ENCODE measurements around the gene SYNGR2.

The SYNGR2 gene

DNA sequence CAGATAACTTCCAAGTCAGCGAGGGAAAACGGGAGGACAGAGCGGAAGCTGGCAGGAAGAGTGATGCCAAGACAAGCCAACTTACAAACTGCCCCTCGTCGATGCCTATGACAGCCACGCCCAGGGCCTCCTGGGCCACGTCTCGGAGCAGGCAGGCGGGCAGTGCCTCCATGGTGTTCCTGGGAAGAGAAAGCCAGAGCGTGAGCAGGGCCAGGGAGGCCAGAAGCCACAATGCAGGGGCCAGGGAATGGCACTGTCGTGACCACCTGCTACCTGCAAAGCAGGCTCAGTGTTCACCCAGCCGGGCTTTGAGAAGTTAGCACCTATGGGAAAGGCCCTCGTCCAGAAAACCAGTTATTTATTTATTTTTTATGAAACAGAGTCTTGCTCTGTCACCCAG is 14.1 kb downstream of the SYNGR2 start:
- H3K36me3 ChIP-seq = peaks cover 77% of the 10 kb centered on the region
- H3K4me2 ChIP-seq = no peak overlapping the region
- H3K4me1 ChIP-seq = peaks cover 76% of the 10 kb centered on the region
- no peaks in the 10 kb centered on the region for H3K9me3 ChIP-seq
- H3K9ac ChIP-seq = no peak overlapping the region; the same call in 1 of the 2 replicates
- no peak overlapping the region for H3K27ac ChIP-seq
- H3K27me3 ChIP-seq = no peaks in the 10 kb centered on the region
- H4K20me1 ChIP-seq = no peaks in the 10 kb centered on the region
- H3K4me3 ChIP-seq = no peak overlapping the region
- no peak for TF ChIP-seq Cebpa-rat (IDR thresholded peaks at IDR 0.05)

DNA sequence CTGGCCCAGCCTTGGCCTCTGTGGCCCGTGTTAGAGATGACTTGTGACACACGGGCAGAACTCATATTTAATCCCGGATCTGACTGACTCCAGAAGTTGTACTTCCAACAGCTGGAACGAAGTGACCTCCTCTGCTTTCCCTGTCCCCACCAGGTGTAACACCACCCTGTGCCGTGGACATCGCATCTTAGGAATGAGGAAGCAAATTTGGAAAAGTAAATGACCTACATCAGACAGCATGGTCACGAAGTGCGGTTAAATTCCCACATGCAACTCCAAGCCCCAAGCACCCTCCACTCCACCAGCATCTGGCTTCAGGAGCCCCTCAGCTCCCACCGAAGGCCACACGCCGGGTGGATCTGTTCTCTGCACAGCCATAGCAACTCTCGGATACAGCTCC is 15.5 kb downstream of the SYNGR2 start:
- Histone ChIP-seq H3K4me1 (peaks cover 88% of the 10 kb centered on the region), H3K36me3 (peaks cover 64% of the 10 kb centered on the region), H4K20me1 (no peaks in the 10 kb centered on the region), H3K4me3 (no peak overlapping the region), H3K4me2 (peak overlapping the region; percentile 86; the same call in 1 of the 2 replicates), H3K9ac (peak overlapping the region; percentile 46; the same call in 1 of the 2 replicates), H3K27me3 (no peaks in the 10 kb centered on the region), H3K27ac (0 out of 2 replicates have a peak overlapping the region, but pooled peaks have one; percentile 38), H3K9me3 (no peaks in the 10 kb centered on the region)
- no peak for TF ChIP-seq Cebpa-rat (IDR thresholded peaks at IDR 0.05)

DNA sequence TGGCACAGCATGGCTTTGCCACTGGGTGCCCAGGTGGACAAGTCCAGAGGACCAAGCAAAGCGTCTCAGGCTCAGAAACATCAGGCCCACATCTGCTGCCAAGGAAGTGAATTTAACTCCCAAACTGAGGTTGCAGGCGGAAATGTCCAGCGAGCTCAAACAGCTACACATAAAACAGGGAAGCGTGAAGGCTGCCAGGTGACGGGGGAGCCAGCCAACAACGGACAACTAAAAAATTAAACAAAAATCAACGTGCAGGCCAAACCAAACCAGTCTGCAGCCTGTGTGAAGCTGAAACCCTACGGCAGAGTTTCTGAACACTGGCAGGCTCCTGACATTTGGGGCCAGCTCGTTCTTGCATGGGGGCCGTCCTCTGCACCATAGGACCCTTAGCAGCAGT is 16.0 kb downstream of the SYNGR2 start:
- Histone ChIP-seq H3K27ac (no peak overlapping the region), H3K4me2 (peak overlapping the region; percentile 86), H3K27me3 (no peaks in the 10 kb centered on the region), H3K4me1 (peaks cover 88% of the 10 kb centered on the region), H3K4me3 (no peak overlapping the region), H3K9me3 (no peaks in the 10 kb centered on the region), H3K36me3 (peaks cover 63% of the 10 kb centered on the region), H3K9ac (peak overlapping the region; percentile 46; the same call in 1 of the 2 replicates), H4K20me1 (no peaks in the 10 kb centered on the region)
- no peak for TF ChIP-seq Cebpa-rat (IDR thresholded peaks at IDR 0.05)

DNA sequence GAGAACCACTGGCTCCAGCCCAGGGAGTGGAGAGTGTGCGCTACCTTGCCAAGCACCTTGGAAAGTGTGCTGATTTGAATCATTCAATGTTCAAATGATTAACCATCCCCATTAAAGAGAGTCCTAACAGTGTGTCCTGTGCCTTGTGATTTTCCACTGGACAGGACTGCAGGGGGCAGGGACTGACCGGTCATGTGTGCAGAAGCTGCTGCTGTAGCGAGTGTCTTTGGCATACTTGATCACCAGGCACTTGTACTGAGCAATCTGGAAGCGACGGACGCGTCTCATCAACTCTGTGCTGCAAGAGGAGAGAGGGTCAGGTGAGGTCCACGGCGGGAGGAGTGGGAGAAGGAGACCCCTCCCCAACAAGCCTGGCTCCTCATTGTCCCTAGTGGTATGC is 16.5 kb downstream of the SYNGR2 start:
- no peak for TF ChIP-seq Cebpa-rat (IDR thresholded peaks at IDR 0.05)
- Histone ChIP-seq H3K4me3 (no peak overlapping the region), H3K27me3 (no peaks in the 10 kb centered on the region), H3K27ac (no peak overlapping the region), H3K36me3 (peaks cover 63% of the 10 kb centered on the region), H4K20me1 (no peaks in the 10 kb centered on the region), H3K9me3 (no peaks in the 10 kb centered on the region), H3K4me1 (peaks cover 88% of the 10 kb centered on the region), H3K4me2 (peak overlapping the region; percentile 86), H3K9ac (peak overlapping the region; percentile 84; the same call in 1 of the 2 replicates)

DNA sequence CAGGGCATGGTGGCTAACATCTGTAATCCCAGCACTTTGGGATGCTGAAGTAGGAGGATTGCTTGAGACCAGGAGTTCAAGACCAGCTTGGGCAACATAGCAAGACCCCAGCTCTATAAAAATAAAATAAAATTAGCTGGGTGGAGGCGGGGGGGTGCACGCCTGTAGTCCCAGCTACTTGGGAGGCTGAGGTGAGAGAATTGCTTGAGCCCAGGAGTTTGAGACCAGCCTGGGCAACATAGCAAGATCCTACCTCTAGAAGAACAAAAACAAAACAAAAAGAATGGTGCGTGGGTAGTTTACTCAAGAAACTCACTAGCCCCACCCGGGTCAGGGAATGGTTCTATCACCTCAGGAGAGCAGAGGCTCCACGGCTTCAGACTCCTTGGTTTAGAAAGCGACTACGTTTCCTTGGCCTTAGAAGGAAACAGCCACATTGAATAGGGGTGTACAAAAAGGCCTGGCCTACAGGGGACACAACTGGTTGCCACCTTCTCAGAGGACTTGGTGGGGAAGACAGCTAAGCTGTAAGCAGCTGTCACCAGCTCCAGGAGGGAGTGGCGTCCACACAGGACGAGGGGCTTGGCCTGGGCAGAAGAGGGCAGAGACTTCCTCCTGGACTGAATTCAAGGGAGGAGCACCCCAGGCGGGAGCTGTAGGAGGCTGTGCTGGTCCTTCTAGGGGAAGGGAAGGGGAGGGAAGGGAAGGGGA is 17.8 kb downstream of the SYNGR2 start:
- H3K4me2 ChIP-seq = peak overlapping the region; percentile 86
- H3K4me3 ChIP-seq = peak overlapping the region; percentile 74
- no peak overlapping the region for H3K27ac ChIP-seq
- H3K4me1 ChIP-seq = peaks cover 88% of the 10 kb centered on the region
- no peaks in the 10 kb centered on the region for H3K9me3 ChIP-seq
- no peak for TF ChIP-seq Cebpa-rat (IDR thresholded peaks at IDR 0.05)
- peaks cover 66% of the 10 kb centered on the region for H3K36me3 ChIP-seq
- H4K20me1 ChIP-seq = 0 out of 2 replicates have a peak, but pooled peaks cover 7% of the 10 kb centered on the region
- H3K27me3 ChIP-seq = no peaks in the 10 kb centered on the region
- peak overlapping the region; percentile 84; the same call in 1 of the 2 replicates for H3K9ac ChIP-seq

DNA sequence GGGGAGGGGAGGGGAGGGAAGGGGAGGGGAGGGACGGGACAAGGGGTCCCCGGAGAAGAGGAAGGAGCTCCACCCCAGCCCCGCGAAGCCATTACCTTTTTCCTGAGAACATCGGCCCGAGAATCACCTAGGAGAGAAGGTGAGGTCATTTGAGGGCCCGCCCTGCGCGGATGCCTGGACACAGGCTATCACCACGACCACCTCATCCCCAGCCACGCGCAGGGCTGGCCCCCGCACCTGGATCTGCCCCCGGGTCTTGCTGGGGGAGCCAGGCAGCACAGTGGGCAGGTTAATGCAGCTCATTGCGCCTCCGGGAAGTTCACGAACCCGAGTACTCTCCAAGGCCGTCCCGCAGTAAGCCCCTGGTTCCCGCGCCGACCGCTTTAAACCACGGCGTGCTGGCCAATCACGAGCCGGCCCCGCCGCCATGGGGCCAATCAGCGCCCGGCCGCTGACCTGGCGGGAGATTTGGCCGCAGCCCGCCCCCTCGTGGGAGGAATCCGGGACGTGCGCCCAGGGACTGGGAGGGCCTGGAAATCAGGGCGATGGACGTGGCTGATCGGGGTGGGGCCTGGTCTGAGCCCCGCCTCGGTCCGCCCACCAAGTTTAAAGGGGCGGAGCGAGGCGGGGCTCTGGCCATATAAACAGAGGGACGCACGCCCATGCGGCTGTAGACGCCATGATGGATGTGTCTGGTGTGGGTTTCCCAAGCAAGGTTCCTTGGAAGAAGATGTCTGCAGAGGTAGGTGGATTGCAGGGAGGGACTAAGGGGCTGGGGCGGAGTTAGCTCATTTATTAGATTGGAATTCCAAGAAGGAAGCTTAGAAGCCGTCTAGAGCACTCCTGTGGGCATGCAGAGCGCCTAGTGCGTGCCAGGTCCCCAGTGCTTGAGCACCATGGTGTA is 18.6 kb downstream of the SYNGR2 start, which contains the start of the genes AFMID and TK1:
Gene AFMID, plus strand, starts transcription at position 671 of the 904 bp plus-strand sequence. Its CDS starts 9 bp downstream, at position 680.
Gene TK1, minus strand, starts transcription at position 361 of the 904 bp plus-strand sequence. Its CDS starts 58 bp downstream, at position 303.
- H3K9ac ChIP-seq = peak within 1 kb of the TSS; percentile 84
- H3K36me3 ChIP-seq = peaks cover 66% of the 10 kb centered on the region
- H3K27me3 ChIP-seq = no peaks in the 10 kb centered on the region
- 0 out of 2 replicates have a peak, but pooled peaks cover 8% of the 10 kb centered on the region for H4K20me1 ChIP-seq
- TF ChIP-seq Cebpa-rat (IDR thresholded peaks at IDR 0.05) = no peak
- H3K4me2 ChIP-seq = peak within 1 kb of the TSS; percentile 86
- no peaks in the 10 kb centered on the region for H3K9me3 ChIP-seq
- H3K4me3 ChIP-seq = peak within 1 kb of the TSS; percentile 74
- H3K4me1 ChIP-seq = peaks cover 84% of the 10 kb centered on the region
- peak within 1 kb of the TSS; percentile 80 for H3K27ac ChIP-seq

DNA sequence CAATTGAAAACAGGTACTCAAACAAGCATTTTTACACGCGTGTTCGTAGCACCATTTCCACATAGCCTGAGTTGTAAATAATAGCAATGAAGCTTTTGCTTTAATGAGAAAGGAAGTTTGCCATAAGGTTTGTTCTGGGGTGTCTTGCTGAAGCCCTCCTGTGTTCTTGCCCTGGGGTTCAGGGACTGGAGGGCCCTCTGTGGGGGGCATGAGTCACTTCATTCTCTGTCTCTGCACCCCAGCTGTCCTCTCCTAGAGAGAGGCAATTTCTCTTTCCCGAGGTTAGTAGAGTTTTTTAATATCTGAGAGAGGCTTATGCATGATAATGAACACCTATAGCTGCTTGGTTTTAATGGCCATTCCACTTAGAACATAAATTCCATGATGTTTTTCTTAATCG is 28.3 kb downstream of the SYNGR2 start:
- no peak for TF ChIP-seq Cebpa-rat (IDR thresholded peaks at IDR 0.05)
- peaks cover 50% of the 10 kb centered on the region for H3K4me1 ChIP-seq
- H3K4me2 ChIP-seq = no peak overlapping the region
- no peaks in the 10 kb centered on the region for H3K27me3 ChIP-seq
- no peak overlapping the region for H3K27ac ChIP-seq
- H3K36me3 ChIP-seq = peaks cover 88% of the 10 kb centered on the region
- no peak overlapping the region for H3K9ac ChIP-seq
- H3K9me3 ChIP-seq = no peaks in the 10 kb centered on the region
- no peak overlapping the region for H3K4me3 ChIP-seq
- H4K20me1 ChIP-seq = peaks cover 10% of the 10 kb centered on the region; the same call in 1 of the 2 replicates

DNA sequence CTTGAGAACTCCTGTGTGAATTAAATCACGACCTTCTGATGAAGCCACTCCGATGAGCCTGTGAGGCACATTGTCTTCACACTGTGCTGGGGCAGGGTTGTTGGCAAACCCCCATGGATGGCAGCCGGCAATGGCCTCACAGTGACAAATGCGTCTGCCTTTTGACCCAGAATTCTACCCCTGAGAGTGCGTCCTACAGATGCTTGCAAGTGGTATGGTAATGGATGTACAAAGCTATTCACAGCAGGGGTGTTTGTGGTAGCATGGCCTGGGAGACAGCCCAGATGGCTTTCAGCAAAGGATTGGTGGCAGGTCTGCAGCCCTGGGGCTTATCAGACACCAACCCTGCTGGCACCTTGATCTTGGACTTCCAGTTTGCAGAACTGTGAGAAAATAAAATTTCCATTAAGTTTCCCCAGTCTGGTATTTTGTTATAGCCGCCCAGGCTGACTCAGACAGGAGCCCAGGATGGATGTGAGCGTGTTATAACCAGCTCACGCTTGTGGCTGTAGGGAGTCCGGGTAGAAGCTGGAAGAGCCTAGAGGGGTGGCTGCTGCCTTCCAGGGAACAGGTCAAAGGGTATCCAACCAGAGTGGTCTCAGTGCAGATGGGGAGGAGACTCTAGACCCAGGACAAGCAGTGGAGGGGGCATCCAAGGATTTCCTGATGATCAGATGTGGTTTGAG is 28.9 kb downstream of the SYNGR2 start:
- Histone ChIP-seq H3K27me3 (no peaks in the 10 kb centered on the region), H3K4me2 (0 out of 2 replicates have a peak overlapping the region, but pooled peaks have one; percentile 50), H3K9ac (no peak overlapping the region), H3K4me1 (peaks cover 44% of the 10 kb centered on the region), H3K9me3 (no peaks in the 10 kb centered on the region), H3K4me3 (no peak overlapping the region), H3K27ac (peak overlapping the region; percentile 35), H4K20me1 (peaks cover 10% of the 10 kb centered on the region; the same call in 1 of the 2 replicates), H3K36me3 (peaks cover 87% of the 10 kb centered on the region)
- no peak for TF ChIP-seq Cebpa-rat (IDR thresholded peaks at IDR 0.05)

DNA sequence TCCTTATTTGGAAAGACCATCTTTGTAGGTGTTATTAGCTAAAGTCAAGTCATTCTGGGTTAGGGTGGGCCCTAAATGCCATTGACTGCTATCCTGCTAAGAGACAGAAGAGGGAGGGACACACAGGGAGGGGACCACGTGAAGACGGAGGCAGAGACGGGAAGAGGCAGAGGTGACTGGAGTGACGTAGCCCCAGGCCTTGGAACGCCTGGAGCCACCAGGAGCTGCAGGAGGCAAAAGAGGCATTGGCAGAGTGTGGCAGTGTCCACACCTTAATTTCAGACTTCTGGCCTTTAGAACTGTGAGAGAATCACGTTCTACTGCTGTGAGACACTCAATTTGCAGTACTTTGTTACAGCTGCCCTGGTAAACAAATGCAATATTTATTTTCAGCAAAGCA is 32.1 kb downstream of the SYNGR2 start:
- no peaks in the 10 kb centered on the region for H3K27me3 ChIP-seq
- no peak overlapping the region for H3K4me2 ChIP-seq
- H3K36me3 ChIP-seq = peaks cover 87% of the 10 kb centered on the region
- no peak overlapping the region for H3K4me3 ChIP-seq
- no peaks in the 10 kb centered on the region for H3K9me3 ChIP-seq
- H3K4me1 ChIP-seq = peaks cover 30% of the 10 kb centered on the region
- H4K20me1 ChIP-seq = 0 out of 2 replicates have a peak, but pooled peaks cover 17% of the 10 kb centered on the region
- H3K27ac ChIP-seq = no peak overlapping the region
- no peak for TF ChIP-seq Cebpa-rat (IDR thresholded peaks at IDR 0.05)
- no peak overlapping the region for H3K9ac ChIP-seq

Measured in BLaER1 (cell line).